Suprapubic skin (tissue), 4 donors: ENCODE measurements around the gene HASPIN.

Experiments
- CTCF ChIP-seq, 2 donors: fragments of 200-600 bp in 1 of 2; fragments of 450-650 bp in 1 of 2; sonication (generic) in 1 of 2; IDR thresholded peaks; one replicate each; pipeline ENCODE4 v1.5.1; 2016 to 2019; ENCODE audit warnings: antibody characterized with exemption in 2 of 2, mild to moderate bottlenecking in 1 of 2, moderate library complexity in 1 of 2
- EP300 ChIP-seq: sonication (generic); formaldehyde crosslinking; IDR thresholded peaks from one replicate; pipeline ENCODE4 v1.6.1; 2017; ENCODE audit warnings: antibody characterized with exemption
- POLR2A ChIP-seq, 2 donors: fragments of 450-650 bp; IDR thresholded peaks; one replicate each; pipeline ENCODE4 v1.6.1; 2017; ENCODE audit warnings: antibody characterized with exemption in 2 of 2, mild to moderate bottlenecking in 2 of 2, moderate library complexity in 2 of 2
- POLR2AphosphoS5 ChIP-seq, 3 donors: sonication (generic); formaldehyde crosslinking; IDR thresholded peaks; one replicate each; pipeline ENCODE4 v1.6.1; 2017; ENCODE audit warnings: antibody characterized with exemption in 3 of 3

- TF ChIP-seq POLR2A (IDR thresholded peaks at IDR 0.05) (no peak), CTCF (IDR thresholded peaks at IDR 0.05) (no peak), POLR2AphosphoS5 (IDR thresholded peaks at IDR 0.05) (no peak), EP300 (no peak)
These were observed 44.7 kb upstream of the HASPIN start for GRCh38 chr17:3678821-3679530.
